Osteoblast (primary cell): ENCODE results near the gene AARSD1. TPM values are rescaled to one million over a fixed set of nuclear protein-coding genes. Genes with fewer than 3 reads are reported as not detected.

ENCODE experiments used
- DNase-seq: peaks from one replicate; pipeline ENCODE4 v3.0.0; 2011; ENCODE audit warnings: low spot score, mixed read lengths; ENCODE audit not compliant: insufficient read length; ENCODE audit errors: missing footprints
- H2AFZ ChIP-seq: 2 replicates; pipeline ENCODE4 v1.6.0; 2011; ENCODE audit warnings: mild to moderate bottlenecking, low read length
- H3K27ac ChIP-seq: 2 replicates; pipeline ENCODE4 v1.5.1; 2011; ENCODE audit warnings: mild to moderate bottlenecking, low read depth, low read length, moderate library complexity
- H3K27me3 ChIP-seq: 2 replicates; pipeline ENCODE4 v1.6.0; 2012; ENCODE audit warnings: mild to moderate bottlenecking, control low read depth, inconsistent platforms, low read length, moderate library complexity; ENCODE audit not compliant: insufficient read depth
- H3K36me3 ChIP-seq: 2 replicates; pipeline ENCODE4 v1.5.1; 2011; ENCODE audit warnings: mild to moderate bottlenecking, low read length, control low read depth, moderate library complexity; ENCODE audit not compliant: insufficient read depth
- H3K4me1 ChIP-seq: 2 replicates; pipeline ENCODE4 v1.5.1; 2011; ENCODE audit warnings: mild to moderate bottlenecking, low read length, control low read depth, moderate library complexity; ENCODE audit not compliant: insufficient read depth
- H3K4me2 ChIP-seq: 2 replicates; pipeline ENCODE4 v1.6.0; 2011; ENCODE audit warnings: mild to moderate bottlenecking, low read length; ENCODE audit not compliant: insufficient read depth
- H3K4me3 ChIP-seq: fragments of 200-600 bp; sonication (generic); 3 replicates; pipeline ENCODE4 v1.5.1; 2012; ENCODE audit warnings: mild to moderate bottlenecking, low read length, inconsistent platforms; ENCODE audit not compliant: insufficient read depth
- H3K79me2 ChIP-seq: 2 replicates; pipeline ENCODE4 v1.6.0; 2012; ENCODE audit warnings: mild to moderate bottlenecking, low read length, control low read depth, inconsistent platforms; ENCODE audit not compliant: insufficient read depth
- H3K9me3 ChIP-seq: 2 replicates; pipeline ENCODE4 v1.5.1; 2011; ENCODE audit warnings: low read depth, low read length, control low read depth
- H4K20me1 ChIP-seq: 2 replicates; pipeline ENCODE4 v1.6.0; 2012; ENCODE audit warnings: mild to moderate bottlenecking, low read length, control low read depth; ENCODE audit not compliant: insufficient read depth
- CTCF ChIP-seq: IDR thresholded peaks from 2 replicates; pipeline ENCODE4 v1.5.1; 2011; ENCODE audit warnings: mild to moderate bottlenecking, low read depth, low read length, moderate library complexity; ENCODE audit errors: extremely low read depth
- total RNA-seq: library from RNA; depleted of rRNA; stranded (reverse); fragments of >200 nt; gene quantifications from 2 replicates; pipeline ENCODE4 v1.2.3, GENCODE V29; 2012

Gene AARSD1
- total RNA-seq, 1 donor, result 14.1 TPM

DNA sequence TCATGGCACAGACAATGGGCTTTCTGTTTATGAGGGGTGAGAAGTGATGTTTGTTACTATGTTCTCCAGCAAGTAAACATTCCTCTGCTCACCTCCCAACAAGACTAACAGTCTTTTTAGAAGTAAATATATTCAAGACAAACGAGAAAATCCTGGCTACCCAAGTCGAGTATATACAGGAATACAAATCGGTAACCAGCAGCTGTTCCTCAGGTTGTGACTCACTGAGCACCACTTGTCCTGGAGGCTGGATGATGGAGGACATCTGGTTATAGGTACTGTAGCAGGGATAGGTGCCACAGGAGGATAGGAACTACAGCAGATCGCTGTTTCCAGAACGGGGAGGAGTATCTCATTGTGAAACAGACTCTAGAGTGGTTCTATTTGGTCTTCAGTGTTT lies 28.6 kb upstream of the AARSD1 start:
- H3K79me2 ChIP-seq, result peaks cover 5% of the 10 kb centered on the region
- TF ChIP-seq CTCF, result no peak
- no peak overlapping the region for H2AFZ ChIP-seq
- DNase-seq, result no peak
- H3K36me3 ChIP-seq, result peaks cover 30% of the 10 kb centered on the region
- peak overlapping the region; percentile 16 for H3K27ac ChIP-seq
- peaks cover 39% of the 10 kb centered on the region for H3K4me1 ChIP-seq
- no peak overlapping the region for H3K4me2 ChIP-seq
- no peaks in the 10 kb centered on the region for H3K9me3 ChIP-seq
- no peaks in the 10 kb centered on the region for H4K20me1 ChIP-seq
- no peak overlapping the region for H3K4me3 ChIP-seq
- no peaks in the 10 kb centered on the region for H3K27me3 ChIP-seq

DNA sequence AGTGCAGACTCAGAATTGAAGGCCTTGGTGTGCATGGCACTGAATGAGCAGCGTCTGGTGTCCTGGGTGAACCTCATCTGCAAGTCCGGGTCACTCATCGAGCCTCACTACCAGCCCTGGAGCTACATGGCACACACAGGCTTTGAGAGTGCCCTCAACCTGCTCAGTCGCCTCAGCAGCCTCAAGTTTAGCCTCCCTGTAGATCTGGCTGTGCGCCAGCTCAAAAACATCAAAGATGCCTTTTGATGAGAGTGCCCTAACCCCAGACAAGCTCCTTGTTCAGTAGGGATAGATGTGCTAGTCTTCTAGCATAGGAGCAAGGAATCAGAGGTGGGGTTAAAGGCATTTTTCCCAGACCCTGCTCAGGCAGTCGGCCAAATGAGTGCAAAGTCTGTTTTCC lies 27.2 kb upstream of the AARSD1 start:
- TF ChIP-seq CTCF, result no peak
- no peaks in the 10 kb centered on the region for H4K20me1 ChIP-seq
- peaks cover 37% of the 10 kb centered on the region for H3K36me3 ChIP-seq
- peaks cover 11% of the 10 kb centered on the region for H3K79me2 ChIP-seq
- H3K27ac ChIP-seq, result peak overlapping the region; percentile 80
- no peak overlapping the region for H2AFZ ChIP-seq
- no peak overlapping the region for H3K4me3 ChIP-seq
- peaks cover 31% of the 10 kb centered on the region for H3K4me1 ChIP-seq
- H3K4me2 ChIP-seq, result no peak overlapping the region
- no peaks in the 10 kb centered on the region for H3K27me3 ChIP-seq
- H3K9me3 ChIP-seq, result no peaks in the 10 kb centered on the region
- no peak for DNase-seq

- TF ChIP-seq CTCF, result no peak
- peak overlapping the region; percentile 80 for H3K27ac ChIP-seq
- H3K4me3 ChIP-seq, result no peak overlapping the region
- H3K27me3 ChIP-seq, result no peaks in the 10 kb centered on the region
- no peaks in the 10 kb centered on the region for H3K9me3 ChIP-seq
- H3K4me1 ChIP-seq, result peaks cover 31% of the 10 kb centered on the region
- peak overlapping the region; percentile 49 for H3K4me2 ChIP-seq
- H3K79me2 ChIP-seq, result peaks cover 23% of the 10 kb centered on the region
- peaks cover 50% of the 10 kb centered on the region for H3K36me3 ChIP-seq
- H2AFZ ChIP-seq, result no peak overlapping the region
- peak; percentile 90 for DNase-seq
- H4K20me1 ChIP-seq, result no peaks in the 10 kb centered on the region
Measured at GRCh38 chr17:42989726-42990652, 25.7 kb upstream of the AARSD1 start.

GRCh38 chr17:42989141-42989540 lies 24.9 kb upstream of the AARSD1 start:
- TF ChIP-seq CTCF, result no peak
- peaks cover 50% of the 10 kb centered on the region for H3K36me3 ChIP-seq
- H3K79me2 ChIP-seq, result peaks cover 29% of the 10 kb centered on the region
- H3K4me2 ChIP-seq, result peak overlapping the region; percentile 49
- no peaks in the 10 kb centered on the region for H3K9me3 ChIP-seq
- peaks cover 31% of the 10 kb centered on the region for H3K4me1 ChIP-seq
- H4K20me1 ChIP-seq, result no peaks in the 10 kb centered on the region
- no peaks in the 10 kb centered on the region for H3K27me3 ChIP-seq
- peak; percentile 41 for DNase-seq
- peak overlapping the region; percentile 80 for H3K27ac ChIP-seq
- no peak overlapping the region for H3K4me3 ChIP-seq
- no peak overlapping the region for H2AFZ ChIP-seq
